Esophagus squamous epithelium (tissue), 4 donors: ENCODE results near the gene LINC00632.

Experiments
- POLR2A ChIP-seq, 4 donors: fragments of 450-650 bp; IDR thresholded peaks; one replicate each; pipeline ENCODE4 v1.6.1; 2017; ENCODE audit warnings: antibody characterized with exemption in 4 of 4, mild to moderate bottlenecking in 4 of 4, moderate library complexity in 3 of 4
- TF ChIP-seq, protein P1 (sequence below), 6 experiments: fragments of 450-650 bp in 4 of 6; fragments of 200-600 bp in 2 of 6; sonication (generic) in 2 of 6; IDR thresholded peaks; one replicate each; pipeline ENCODE4 v1.5.1; 2016 to 2019; ENCODE audit warnings: antibody characterized with exemption in 6 of 6, mild to moderate bottlenecking in 4 of 6, moderate library complexity in 4 of 6

DNA sequence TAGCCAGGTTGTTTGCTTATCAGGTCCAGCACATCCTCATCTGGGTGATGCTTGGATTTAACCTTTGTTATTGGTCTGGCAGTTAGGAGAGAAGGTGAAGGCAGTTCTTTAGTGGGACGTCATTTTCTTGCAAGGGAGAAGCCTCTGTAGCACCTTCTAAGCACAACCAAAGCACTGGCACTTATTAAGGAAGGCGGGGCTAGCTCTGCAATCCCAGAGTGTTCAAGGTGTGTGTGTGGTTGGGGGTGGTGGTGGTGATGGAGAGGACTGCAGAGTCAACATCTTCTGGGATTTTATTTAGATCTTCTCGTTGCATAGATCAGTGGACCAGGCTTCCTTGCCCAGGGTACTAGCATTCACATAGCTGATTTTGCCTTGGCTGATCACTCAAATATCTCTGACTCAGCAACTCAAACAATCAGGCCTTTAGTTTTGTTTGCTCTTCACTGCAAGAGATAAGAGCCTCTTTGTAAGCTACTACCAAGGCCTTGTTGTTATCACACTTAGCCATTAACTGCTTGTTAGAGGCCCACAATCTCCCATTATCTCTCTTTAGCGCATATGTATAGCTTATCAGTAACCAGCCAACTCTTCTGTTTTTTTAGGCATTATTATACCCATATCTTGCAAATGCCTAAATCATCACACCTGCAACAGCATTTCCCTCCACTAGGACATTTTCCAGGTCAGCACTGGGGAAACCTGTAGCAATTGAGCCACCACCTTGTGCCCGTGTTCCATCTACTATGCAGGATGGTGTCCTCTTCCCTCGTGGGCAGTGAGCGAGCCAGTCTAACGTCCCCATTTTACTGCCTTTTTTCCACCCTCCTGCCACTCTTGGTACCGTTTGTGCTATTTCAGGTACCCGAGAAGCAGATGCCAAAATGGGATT lies 36.5 kb upstream of the LINC00632 start:
- no peak for TF ChIP-seq POLR2A (IDR thresholded peaks at IDR 0.05)
- TF ChIP-seq, protein P1, sequence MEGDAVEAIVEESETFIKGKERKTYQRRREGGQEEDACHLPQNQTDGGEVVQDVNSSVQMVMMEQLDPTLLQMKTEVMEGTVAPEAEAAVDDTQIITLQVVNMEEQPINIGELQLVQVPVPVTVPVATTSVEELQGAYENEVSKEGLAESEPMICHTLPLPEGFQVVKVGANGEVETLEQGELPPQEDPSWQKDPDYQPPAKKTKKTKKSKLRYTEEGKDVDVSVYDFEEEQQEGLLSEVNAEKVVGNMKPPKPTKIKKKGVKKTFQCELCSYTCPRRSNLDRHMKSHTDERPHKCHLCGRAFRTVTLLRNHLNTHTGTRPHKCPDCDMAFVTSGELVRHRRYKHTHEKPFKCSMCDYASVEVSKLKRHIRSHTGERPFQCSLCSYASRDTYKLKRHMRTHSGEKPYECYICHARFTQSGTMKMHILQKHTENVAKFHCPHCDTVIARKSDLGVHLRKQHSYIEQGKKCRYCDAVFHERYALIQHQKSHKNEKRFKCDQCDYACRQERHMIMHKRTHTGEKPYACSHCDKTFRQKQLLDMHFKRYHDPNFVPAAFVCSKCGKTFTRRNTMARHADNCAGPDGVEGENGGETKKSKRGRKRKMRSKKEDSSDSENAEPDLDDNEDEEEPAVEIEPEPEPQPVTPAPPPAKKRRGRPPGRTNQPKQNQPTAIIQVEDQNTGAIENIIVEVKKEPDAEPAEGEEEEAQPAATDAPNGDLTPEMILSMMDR (IDR thresholded peaks at IDR 0.05): no peak
